Measurements from ENCODE around the gene CD40.

The CD40 gene

DNA sequence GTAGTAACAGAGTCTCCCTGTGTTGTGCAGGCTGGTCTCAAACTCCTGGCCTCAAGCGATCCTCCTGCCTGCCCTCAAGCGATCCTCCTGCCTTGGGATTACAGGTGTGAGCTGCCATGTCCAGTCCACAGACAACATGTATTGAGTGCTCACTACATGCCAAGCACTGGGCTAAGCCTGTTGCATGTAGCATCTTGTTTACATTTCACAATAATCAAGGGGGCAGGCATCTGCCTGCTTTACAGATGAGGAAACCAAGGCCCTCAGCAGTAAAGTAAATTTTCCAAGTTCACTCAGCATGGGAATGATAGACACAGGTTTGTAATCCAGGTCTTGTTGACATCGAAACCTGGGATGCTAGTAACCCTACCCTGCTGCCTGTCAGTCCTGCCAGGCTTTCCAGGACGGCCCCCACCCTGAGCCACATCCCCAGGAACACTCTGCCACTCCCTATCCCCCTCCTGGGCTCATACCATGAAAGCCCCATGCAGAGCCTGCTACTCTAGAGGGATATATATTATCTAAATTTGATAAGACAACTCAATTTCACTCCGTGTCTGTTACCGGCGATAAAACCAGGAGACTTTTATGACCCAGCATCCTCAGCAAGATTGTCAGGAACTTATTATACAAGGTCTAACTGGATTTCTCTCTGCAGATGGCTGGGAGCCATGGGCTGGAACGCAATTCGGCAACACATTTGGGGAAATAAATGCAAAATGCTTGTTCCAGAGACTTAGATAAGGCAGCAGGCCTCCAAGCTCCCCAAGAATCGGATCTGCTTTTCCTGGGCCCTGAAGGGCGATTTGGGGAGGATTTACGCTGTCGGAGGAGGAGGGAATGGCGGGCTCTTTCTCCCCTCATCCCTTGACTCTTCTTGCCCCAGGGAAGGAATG is 30.4 kb downstream of the CD40 start:
- DNase-seq (ENCODE audit: low read depth): no peak

DNA sequence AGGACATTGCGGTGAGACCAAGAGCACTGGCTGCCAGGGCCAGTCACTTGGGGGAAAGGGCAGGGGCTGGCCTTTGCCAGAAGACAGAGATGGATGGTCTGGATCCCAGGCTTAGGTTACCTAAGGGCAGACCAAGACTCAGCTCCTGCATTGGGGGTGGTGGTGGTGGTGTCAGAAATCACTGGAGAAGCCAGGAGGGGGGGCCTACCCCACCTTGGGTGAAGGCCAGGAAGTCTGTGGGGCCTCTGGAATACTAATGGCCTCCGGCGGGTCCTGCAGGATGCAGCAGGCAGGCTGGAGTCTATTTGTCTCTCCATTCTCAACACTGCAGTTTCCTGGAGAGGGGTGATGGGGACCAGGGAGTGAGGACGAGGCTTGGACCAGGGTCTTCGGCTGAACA is 32.8 kb downstream of the CD40 start:
- no peak for DNase-seq (ENCODE audit: low read depth)

DNA sequence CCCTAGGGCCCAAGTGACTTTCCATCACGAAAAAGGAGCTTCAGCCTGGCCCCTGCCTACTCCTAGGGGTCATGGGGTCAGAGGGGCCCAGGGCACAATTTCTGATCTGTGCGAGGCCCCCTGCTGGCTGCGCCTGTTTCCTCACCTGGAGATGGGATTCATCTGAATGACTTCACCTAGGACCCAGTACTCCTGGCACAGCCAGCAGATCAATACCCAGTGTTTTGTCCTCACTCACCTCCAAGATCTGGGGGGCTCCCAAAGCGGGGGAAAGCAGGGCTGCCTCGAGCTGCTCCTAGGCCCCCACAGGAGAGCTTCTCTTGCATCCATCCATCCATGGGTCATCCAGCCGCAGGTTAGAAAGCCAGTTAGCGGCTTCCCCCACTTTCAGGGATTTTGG is 33.8 kb downstream of the CD40 start:
- no peak for DNase-seq (ENCODE audit: low read depth)

DNA sequence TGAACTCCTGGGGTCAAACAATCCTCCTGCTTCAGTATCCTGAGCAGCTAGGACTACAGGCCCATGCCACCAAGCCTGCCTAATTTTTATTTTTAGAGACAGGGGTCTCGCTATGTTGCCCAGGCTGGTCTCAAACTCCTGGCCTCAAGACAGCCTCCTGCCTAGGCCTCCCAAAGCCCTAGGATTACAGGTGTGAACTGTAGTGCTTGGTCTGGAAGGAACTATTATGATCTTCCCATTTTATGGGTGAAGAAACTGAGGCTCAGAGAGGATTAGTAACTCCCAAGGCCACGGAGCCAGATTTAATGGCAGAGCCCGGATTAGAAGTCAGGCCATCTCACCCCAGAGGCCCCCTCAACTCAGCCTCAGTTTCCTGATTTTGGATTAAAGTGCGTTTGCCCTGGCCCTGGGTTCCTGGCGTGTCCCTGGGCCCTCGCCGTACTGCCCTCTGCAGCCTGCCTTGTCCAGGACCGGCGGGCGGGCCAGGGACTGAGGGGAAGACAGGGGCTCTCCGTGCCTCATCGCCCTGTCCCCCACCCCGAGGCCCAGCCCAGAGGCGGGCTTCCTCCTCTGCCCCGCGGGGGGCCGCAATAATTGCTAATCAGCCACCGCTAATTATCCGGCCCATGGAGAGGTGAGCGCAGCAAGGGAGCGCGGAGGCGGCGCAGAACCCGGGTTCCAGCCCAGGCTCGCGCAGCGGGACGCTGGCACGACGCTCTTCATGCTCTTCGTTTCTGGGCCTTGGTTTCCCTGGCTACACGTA is 34.9 kb downstream of the CD40 start:
- DNase-seq (ENCODE audit: low read depth): no peak

DNA sequence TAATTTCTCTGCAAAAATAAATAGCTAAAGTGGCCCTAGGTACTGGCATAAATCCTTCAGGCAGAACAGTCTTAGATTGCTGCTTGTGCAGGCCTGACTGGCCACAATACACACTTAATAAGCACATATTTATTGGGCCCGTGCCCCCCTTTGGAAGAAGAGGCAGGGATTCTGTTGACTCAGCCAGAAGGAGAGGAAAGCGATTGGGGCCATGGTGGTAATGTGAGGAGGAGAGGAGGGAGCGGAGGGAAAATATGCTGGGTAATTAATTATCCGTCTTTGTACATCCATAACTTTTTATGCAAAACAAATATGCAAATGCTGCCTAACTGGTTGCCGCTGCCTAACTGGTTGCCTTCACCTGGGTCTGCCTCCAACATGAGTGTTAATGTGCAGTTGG is 36.2 kb downstream of the CD40 start:
- no peak for DNase-seq (ENCODE audit: low read depth)

DNA sequence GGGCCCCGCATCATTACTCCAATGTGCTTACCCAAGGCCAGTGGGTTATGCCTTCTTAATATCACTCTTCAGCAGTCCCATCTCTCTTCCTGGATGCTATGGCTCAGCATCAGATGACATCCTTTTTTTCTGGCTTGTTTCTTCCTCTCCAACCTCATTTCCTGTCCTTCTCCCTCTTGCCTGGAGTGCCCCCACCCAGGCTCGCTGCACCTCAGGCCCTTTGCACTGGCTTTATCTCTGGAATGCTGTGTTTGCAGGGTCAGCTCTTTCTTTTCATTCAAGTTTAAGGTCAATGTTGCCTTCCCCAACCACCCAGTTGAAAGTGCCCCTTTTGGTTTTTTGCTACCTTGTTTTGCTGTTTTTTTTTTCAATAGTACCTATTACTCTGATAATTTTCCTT is 36.7 kb downstream of the CD40 start:
- DNase-seq (ENCODE audit: low read depth): no peak

DNA sequence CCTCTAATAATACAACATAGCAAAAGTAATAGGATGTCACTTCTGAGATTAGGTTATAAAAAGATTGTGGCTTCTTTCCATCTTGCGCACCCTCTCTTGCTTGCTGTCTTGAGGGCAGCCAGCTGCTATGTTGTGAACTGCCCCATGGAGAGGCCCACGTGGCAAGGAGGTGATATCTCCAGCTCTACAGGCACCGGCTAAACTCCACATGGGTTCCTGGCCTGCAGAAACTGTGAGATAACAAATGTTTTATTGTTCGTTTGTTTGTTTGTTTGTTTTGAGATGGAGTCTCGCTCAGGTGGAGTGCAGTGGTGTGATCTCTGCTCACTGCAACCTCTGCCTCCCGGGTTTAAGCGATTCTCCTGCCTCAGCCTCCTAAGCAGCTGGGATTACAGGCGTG is 38.0 kb downstream of the CD40 start:
- no peak for DNase-seq (ENCODE audit: low read depth)

DNA sequence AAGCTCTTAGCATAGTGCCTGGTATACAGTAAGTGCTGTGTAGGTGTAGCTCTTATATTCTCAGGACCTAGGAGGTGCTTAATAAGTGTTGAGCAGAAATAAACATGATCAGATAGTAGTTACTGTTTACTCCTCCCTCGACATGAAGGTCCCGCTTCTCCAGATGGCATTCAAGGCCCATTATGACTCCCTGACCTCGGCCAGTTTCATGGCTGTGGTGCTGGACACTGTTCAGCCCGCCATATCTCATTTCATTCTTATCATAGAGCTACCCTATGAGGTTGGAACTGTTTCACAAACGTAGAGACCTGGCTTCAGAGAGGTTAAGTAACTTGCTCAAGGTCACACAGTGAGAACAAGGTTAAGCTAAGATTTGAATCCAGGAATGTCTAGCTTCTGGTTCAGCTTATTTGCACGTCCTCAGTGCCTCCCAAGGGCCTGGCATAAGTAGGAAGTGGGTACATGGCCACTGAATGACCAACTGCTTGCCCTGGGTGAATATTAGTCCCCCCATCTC is 39.0 kb downstream of the CD40 start:
- no peak for DNase-seq (ENCODE audit: low read depth)

DNA sequence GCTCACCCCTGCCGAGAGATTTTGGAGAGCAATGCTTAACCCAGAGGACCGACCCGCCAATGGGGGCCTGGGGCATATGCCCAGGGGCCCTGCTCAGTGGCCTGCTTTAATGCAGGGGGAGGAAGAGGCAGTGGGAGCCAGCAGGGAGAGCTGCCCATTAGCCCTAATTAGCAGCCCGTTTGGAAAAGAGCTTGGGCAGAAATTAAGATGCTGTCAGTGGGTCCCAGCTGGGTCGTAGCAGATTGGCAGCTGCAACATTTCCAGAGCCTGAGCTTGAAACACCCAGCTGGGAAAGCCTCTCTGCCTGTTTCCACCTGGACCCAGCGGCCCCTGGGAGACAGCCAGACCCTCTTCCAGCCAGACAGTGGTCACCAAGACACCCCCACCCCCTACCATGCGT is 39.5 kb downstream of the CD40 start:
- DNase-seq (ENCODE audit: low read depth): no peak

DNA sequence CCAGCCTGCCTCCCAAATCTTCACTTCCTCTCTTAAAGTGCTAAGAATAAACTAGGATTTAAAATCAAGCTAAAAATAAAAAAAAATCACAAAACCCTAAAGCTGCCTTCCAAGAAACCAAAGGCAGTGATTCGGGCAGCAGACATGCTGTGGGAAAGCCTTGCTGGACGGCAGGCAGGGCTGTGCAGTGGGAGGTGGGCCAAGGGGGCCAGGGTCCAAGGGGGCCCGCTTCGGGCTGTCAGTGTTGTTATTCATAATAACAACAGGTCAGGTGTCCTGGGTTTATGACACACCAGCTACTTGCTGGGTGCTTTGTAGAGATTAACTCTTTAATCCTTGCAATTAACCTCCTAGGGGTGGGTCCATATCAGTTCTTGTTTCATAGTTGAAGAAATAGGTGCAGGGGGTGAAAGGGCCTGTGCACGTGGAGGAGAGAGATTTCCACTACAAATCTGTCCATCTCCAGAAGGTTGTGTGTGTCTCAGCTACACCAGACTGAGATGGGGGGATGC is 40.4 kb downstream of the CD40 start:
- no peak for DNase-seq (ENCODE audit: low read depth)

DNA sequence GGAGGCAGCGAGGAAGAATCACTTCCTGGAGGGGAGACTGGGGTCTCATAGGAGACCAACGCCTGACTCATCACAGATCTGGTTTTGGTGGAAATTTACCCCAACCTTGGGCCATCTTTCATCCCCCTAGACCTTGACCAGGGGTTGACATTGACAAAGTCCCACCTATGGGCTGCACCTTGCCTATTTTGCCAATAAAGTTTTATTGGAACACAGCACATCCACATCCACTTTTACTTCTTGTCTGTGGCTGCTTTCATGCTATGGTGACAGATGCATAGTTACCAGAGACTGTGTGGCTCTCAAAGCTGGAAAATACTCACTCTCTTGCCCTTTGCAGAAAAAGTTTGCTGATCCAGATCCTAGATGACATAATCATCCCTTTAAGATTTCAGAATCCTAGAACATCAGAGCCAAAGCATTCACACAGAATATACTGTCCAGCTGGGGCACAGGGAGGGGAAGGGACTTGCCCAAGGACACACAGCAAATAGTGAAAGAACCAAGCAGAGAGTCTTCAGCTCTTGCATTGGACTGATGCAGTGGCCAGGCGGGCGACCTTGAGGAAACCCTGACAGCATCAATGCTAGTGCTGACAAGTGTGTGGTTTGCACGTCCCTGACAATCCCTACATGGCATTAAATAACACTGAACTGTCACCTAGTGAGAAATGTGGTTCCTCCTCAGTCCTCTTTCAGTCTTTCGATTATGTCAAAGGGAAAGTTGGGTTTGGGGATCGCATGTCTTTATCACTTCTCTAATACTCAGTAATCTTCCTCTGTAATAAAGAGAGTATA is 41.2 kb downstream of the CD40 start:
- no peak for DNase-seq (ENCODE audit: low read depth)

DNA sequence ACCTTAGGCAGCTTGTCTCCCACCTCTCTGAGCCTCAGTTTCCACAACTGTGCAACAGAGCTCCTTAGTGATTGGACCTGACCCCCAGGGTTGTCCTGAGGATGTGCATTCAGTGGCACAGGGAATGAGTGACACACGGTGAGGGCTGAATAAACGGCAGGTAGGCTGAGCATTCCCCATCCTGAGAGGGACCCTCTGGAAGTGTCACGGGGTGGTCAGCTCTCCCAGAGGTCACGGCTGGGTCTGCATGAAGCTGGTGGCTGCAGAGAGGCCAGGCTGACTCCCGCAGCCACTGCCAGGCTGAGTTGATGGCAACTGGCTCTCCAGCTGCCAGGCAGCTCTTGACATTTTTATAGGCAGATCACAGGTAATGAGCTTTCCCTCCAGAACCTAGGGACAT is 42.5 kb downstream of the CD40 start:
- DNase-seq (ENCODE audit: low read depth): no peak

DNA sequence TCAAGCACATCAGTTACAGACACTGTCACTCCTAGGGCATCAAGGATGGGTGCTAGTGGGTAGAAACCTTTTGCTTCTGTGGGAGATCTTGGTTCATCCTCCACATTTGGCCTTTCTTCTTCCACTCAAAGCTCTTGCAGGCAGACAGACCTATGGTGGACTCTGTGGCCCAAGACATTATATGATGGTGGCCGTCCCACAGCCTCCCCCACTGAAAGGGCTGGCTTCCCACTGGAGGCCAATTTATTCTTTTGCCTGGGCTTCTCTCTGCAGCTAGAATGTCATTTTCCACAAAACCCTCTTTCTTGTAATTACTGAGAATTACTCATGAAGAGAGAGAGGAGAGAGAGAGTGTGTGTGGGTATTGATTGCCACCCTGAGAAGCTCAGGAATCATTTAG is 43.8 kb downstream of the CD40 start:
- DNase-seq (ENCODE audit: low read depth): no peak

DNA sequence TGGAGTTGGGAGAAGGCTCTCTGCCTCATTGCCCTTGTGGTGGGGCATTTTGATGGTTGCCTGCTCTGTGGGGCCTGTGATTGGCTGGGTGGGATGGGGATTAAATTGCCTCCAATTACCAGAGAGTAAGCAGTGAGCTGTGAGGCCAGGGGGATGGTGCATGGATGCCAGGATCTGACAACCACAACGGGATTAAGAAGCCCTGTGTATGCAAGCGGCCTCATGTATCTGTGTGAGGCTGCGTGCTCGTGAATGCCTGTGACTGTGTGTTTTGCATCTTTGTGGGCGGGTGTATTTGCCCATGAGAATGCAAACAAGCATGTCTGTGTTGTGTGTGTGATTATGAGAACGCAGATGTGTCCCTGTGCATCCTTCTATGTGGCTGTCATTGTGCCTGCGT is 46.1 kb downstream of the CD40 start:
- DNase-seq (ENCODE audit: low read depth): no peak

DNA sequence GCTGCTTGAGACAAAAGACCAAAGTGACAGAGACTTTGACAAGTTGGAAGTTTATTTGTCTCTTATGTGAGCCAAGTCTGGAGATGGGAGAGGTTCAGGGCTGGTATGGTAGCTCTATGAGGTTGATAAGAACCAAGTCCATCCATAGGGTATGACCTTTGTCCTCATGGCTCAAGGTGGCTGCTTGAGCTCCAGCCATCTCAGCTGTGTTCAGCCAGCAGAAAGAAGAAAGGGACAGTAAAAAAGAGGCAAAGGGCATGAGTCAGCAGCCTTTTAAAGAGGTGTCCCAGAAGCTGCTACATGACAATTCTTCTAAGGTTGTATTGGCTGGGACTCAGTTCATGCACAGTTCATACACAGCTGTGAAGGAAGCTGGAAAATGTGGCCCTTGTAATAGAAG is 49.0 kb downstream of the CD40 start:
- DNase-seq (ENCODE audit: low read depth): no peak

DNA sequence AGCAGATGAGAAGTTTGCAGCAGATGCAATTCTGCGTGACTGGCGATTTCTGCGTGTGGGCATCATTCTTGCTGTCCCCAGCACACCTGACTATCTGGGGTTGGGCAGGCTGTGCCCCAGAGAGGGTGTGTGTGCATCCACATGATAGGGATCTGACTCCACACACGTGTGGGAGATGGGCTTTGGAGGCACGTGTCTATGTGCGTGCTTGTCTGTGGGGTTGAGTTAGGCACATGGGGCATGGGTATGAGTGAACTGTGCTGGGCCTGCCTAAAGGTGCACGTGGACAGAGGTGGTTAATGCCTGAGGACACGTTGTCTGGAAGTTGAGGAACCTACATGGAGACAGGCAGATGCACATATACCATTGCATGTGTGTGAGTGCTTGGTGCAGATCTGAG is 50.3 kb downstream of the CD40 start:
- no peak for DNase-seq (ENCODE audit: low read depth)

DNA sequence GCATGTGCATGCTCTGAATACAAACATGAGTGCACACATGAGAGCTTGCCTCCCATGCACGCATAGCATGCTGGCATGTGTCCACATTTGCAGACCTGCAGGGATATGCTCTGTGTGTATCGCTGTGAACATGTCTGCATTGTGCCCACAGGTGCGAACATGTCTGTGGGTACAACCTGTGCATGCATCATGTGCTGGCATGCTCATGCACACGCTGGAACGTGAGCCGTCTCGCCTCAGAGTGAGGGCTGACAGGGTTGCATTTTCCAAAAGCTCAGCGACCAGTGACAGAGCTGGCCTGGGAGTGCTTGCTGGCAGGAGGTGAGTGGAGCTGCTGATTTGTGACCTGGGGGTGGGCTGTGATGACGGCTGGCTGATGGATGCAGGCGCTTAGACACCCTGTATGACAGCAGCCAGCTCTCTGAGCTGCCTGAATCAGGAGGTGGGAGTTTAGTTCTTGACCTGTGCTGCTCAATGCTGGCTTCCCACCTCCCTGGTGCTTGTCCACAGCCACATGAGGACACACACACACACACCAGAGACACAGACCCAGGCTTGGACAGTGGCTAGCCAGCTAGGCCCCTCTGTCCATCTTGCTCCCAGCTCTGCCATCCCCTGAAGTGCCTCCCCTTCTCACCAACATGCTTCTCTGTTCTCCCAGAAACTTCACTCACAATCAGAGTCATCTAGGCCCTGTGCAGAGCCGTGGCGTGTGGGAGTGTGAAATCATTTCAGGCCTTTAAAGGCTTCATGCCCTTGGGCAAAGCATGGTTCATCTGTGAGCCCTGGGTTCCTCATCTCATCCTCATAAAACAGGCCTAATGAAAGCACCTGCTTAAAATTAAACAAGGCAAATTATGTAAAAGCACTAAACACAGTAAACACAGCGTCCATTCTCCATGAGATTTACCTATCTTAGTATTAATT is 51.4 kb downstream of the CD40 start:
- DNase-seq (ENCODE audit: low read depth): no peak

DNA sequence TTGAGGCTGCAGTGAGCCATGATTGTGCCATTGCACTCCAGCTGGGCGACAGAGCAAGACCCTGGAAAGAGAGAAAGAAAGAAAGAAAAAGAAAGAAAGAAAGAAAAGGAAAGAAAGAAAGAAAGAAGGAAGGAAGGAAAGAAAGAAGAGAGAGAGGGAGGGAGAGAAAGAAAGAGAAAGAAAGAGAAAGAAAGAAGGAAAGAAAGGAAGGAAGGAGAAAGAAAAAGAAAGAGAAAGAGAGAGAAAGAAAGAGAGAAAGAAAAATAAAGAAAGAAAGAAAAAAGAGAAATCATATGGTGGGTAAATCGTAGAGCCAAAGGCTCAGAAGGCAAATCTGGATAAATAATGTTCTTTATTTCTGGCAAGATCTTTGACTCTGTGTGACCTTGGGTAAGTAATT is 53.4 kb downstream of the CD40 start:
- no peak for DNase-seq (ENCODE audit: low read depth)

DNA sequence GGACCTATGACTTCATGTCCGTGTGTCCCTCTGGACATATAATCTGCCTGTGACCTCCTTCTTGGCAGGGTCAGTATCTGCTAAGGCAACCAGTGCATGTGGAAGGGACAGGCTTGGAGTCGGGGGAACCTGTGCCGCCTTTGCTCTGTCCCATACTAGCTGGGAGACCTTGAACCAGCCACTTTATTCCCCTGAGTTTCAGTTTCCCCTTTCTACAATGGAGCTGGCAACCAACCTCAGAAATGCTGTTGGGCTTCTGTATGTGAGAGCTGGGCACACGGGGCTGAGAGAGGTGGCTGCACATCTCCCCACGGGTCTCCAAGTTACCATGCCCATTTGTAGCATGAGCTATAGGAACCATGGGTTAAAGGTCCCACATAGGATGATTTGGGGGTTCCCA is 53.8 kb downstream of the CD40 start:
- no peak for DNase-seq (ENCODE audit: low read depth)

DNA sequence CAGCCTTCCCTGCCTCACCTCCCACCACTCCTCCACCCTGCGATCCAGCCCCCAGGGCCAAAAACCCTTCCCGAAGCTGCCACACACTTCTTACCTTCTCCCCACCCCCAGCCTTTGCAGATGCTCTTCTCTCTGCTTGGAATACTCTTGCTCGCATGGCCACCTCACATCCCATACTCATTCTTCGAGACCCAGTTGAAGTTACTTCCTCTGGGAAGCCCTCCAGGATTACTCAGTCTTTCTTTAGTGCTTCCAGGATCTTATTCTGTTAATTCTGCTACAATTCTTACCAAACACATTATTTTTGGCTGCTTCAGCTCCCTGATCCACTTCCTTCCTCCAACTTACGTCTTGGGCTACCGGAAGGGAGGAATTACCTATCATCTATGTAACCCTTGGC is 54.3 kb downstream of the CD40 start:
- DNase-seq (ENCODE audit: low read depth): no peak

DNA sequence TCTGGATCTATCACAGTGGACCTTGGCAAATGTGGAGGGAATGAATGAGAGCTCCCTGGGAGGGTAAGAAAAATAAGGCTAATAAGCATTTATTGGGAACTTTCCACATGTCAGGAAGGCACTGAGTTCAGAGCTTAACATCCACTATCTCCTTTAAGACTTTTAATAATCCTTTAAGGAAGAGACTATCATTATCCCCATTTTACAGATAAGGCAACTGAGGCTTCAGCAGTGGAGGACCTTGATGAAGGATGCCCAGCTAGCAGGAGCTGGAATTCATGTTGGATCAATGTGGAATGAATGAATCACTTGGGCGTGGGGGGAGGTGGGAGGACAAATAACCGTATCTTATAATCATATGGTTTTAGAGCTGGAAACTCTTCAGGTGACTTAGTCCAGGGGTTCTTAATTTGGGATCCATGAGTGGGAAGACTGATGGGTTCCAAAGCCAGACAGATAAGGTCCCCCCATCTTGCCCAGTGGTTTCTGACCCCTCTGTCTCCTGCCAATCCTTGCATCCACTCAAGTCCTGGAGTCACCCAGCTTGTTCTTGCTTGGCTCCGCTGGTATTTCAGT is 54.9 kb downstream of the CD40 start:
- DNase-seq (ENCODE audit: low read depth): no peak
